ENCODE data around the gene ELP5. TPM values are rescaled to one million over a fixed set of nuclear protein-coding genes. Genes with fewer than 3 reads are reported as not detected.
A peak's percentile ranks its signal among the peaks of the same experiment; 100 is the strongest.

ELP5 gene
- total and polyA plus RNA-seq, 8 donors: 26.5 to 49.7 (median 42.9) TPM

- H3K27ac ChIP-seq: peak overlapping the region; percentile 46 to 88
- ATAC-seq (peak; percentile 72), DNase-seq (peak in 2 of 4 donors; percentile 60 to 81)
- H3K27me3 ChIP-seq: peaks cover 10 to 58% of the 10 kb centered on the region in 2 donors
- peaks cover 0 to 23% of the 10 kb centered on the region in 2 donors for H3K36me3 ChIP-seq
- intact Hi-C loops (cut with DNase I): no loop called here
- no peaks in the 10 kb centered on the region for H3K9me3 ChIP-seq
- TF ChIP-seq CTCF (IDR thresholded peaks at IDR 0.05): no peak
- peak overlapping the region; percentile 56 to 59 for H3K4me3 ChIP-seq
- H3K4me1 ChIP-seq: peaks cover 3 to 46% of the 10 kb centered on the region in 2 donors
These were observed 11.2 kb downstream of the ELP5 start for GRCh38 chr17:7262935-7263800.

GRCh38 chr17:7263801-7264078, 11.7 kb downstream of the ELP5 start:
- TF ChIP-seq CTCF (IDR thresholded peaks at IDR 0.05): no peak
- Histone ChIP-seq H3K36me3 (peaks cover 0 to 18% of the 10 kb centered on the region in 2 donors), H3K9me3 (no peaks in the 10 kb centered on the region), H3K4me1 (peaks cover 3 to 43% of the 10 kb centered on the region in 2 donors), H3K27me3 (peaks cover 10 to 58% of the 10 kb centered on the region in 2 donors), H3K27ac (peak overlapping the region; percentile 46 to 88), H3K4me3 (peak overlapping the region in 1 of 2 donors; percentile 59)
- DNase-seq (no peak), ATAC-seq (no peak)
- intact Hi-C loops (cut with DNase I): no loop called here

- Histone ChIP-seq H3K27ac (no peak overlapping the region), H3K27me3 (peaks cover 9 to 43% of the 10 kb centered on the region in 2 donors), H3K4me1 (peaks cover 3 to 21% of the 10 kb centered on the region in 2 donors), H3K9me3 (no peaks in the 10 kb centered on the region), H3K36me3 (no peaks in the 10 kb centered on the region), H3K4me3 (no peak overlapping the region)
- DNase-seq (no peak), ATAC-seq (no peak)
- intact Hi-C loops (cut with DNase I): no loop called here
- TF ChIP-seq CTCF (IDR thresholded peaks at IDR 0.05): no peak
These were observed 14.8 kb downstream of the ELP5 start for GRCh38 chr17:7266784-7267183.

- Histone ChIP-seq H3K27ac (no peak overlapping the region), H3K27me3 (peaks cover 0 to 36% of the 10 kb centered on the region in 2 donors), H3K9me3 (no peaks in the 10 kb centered on the region), H3K36me3 (no peaks in the 10 kb centered on the region), H3K4me3 (no peak overlapping the region), H3K4me1 (peaks cover 17 to 24% of the 10 kb centered on the region in 2 donors)
- TF ChIP-seq CTCF (IDR thresholded peaks at IDR 0.05): no peak
- ATAC-seq: no peak
- DNase-seq: no peak
- intact Hi-C loops (cut with DNase I): no loop called here
These were observed 27.4 kb downstream of the ELP5 start for GRCh38 chr17:7279448-7279847.

- DNase-seq (peak; percentile 82 to 93 (median 86)), ATAC-seq (peak; percentile 93)
- Histone ChIP-seq H3K4me1 (peaks cover 17 to 24% of the 10 kb centered on the region in 2 donors), H3K4me3 (peak overlapping the region; percentile 31 to 46), H3K27me3 (peaks cover 0 to 36% of the 10 kb centered on the region in 2 donors), H3K9me3 (no peaks in the 10 kb centered on the region), H3K36me3 (no peaks in the 10 kb centered on the region), H3K27ac (peak overlapping the region; percentile 62 to 65)
- intact Hi-C loops (cut with DNase I): no loop called here
- peak; percentile 95 to 96 for TF ChIP-seq CTCF (IDR thresholded peaks at IDR 0.05)
These were observed 28.6 kb downstream of the ELP5 start for GRCh38 chr17:7280519-7281073.

Data from left lung (tissue), 10 donors.